ENCODE data around the gene RNF208.

RNF208 gene

DNA sequence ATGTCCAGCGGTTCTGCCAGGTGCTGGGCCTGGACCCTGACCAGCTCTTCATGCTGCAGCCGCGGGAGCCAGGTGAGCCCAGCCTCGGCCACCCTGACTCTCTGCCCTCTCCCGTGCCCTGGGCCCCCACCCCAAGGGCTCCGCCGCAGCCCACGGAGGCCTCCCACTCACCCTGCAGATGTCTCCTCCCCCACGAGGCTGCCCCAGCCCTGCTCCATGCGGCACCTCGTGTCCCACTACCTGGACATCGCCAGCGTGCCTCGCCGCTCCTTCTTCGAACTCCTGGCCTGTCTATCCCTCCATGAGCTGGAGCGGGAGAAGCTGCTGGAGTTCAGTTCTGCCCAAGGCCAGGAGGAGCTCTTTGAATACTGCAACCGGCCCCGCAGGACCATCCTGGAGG lies 7.4 kb downstream of the RNF208 start:
- DNase-seq (ENCODE audit: low spot score) = no peak

DNA sequence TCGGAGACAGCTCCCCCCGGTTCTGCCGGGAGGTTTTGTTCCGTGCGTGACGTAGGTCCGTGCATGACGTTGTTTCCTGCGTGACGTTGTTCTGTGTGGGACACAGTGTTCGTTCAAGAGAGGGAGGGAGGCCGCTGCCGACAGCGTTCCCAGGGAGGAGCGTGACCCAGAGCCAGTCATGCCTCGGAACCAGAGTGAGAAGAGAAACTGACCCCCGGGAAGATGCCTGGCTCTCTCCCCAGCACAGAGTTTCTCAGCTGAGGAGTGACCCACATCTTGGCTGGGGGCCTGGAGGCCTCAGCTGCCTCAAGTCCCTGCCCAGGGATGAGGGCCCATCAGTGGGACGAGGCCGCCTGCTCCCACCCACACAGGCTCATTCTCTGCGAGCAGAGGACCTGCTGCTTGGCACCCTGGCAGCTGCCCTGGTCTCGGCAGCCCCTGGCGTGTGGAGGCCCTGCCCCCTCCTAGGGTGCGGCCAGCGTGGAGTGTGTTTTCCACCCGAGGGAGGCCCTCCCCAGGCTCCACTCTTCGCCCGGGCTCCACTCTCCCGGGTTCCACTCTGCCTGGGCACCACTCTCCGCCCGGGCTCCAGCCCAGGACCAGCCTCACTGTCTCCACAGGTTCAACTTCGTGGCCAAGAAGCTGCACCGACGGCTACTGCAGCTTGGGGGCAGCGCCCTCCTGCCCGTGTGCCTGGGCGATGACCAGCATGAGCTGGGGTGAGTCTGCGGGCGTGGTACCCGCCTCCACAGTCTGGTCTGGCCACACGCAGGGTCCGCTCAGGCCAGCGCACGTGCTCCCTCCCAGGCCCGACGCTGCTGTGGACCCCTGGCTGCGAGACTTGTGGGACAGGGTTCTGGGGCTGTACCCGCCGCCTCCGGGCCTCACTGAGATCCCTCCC lies 8.6 kb downstream of the RNF208 start:
- no peak for DNase-seq (ENCODE audit: low spot score)

- no peak for DNase-seq (ENCODE audit: low spot score)
Observed at GRCh38 chr9:137212520-137212919, 9.5 kb downstream of the RNF208 start.

GRCh38 chr9:137211532-137211931 lies 10.5 kb downstream of the RNF208 start:
- DNase-seq (ENCODE audit: low spot score) = no peak

DNA sequence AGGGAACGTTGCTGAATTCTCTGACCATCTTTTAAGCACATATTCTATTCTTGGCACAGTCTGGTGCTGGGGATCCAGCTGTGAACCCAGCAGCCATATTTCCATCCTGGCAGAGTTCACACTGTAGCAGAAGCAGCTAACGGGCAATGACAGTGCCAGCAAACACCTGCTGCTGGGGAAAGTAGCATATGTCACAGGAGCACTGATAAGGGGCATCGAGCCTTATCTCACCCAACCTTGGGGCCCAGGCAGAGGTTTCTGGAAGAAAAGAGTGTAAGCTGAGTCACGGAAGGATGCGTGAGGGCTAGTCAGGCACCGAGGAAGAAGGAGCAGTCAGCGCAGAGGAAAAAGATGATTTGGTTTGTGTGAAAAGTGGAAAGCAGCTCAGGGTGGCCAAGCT lies 15.4 kb downstream of the RNF208 start:
- DNase-seq (ENCODE audit: low spot score) = no peak

GRCh38 chr9:137205126-137206069 lies 16.6 kb downstream of the RNF208 start, which contains the start of the genes NDOR1 and TMEM203:
Gene NDOR1 (plus strand): TSS chr9:137205700. CDS start chr9:137205778, 78 bp downstream.
Gene TMEM203 (minus strand): TSS chr9:137205648. CDS start chr9:137205414, 234 bp downstream.
- DNase-seq (ENCODE audit: low spot score) = peak; percentile 87

- DNase-seq (ENCODE audit: low spot score) = no peak
Observed at GRCh38 chr9:137204731-137205125, 17.3 kb downstream of the RNF208 start.

- no peak for DNase-seq (ENCODE audit: low spot score)
Observed at GRCh38 chr9:137202966-137203365, 19.1 kb downstream of the RNF208 start.

GRCh38 chr9:137201205-137201868 lies 20.7 kb downstream of the RNF208 start:
- no peak for DNase-seq (ENCODE audit: low spot score)

GRCh38 chr9:137200311-137201204 lies 21.5 kb downstream of the RNF208 start, which contains the start of gene TPRN:
Gene TPRN (minus strand): TSS chr9:137200741. CDS start chr9:137200711, 30 bp downstream.
- DNase-seq (ENCODE audit: low spot score) = peak; percentile 98

DNA sequence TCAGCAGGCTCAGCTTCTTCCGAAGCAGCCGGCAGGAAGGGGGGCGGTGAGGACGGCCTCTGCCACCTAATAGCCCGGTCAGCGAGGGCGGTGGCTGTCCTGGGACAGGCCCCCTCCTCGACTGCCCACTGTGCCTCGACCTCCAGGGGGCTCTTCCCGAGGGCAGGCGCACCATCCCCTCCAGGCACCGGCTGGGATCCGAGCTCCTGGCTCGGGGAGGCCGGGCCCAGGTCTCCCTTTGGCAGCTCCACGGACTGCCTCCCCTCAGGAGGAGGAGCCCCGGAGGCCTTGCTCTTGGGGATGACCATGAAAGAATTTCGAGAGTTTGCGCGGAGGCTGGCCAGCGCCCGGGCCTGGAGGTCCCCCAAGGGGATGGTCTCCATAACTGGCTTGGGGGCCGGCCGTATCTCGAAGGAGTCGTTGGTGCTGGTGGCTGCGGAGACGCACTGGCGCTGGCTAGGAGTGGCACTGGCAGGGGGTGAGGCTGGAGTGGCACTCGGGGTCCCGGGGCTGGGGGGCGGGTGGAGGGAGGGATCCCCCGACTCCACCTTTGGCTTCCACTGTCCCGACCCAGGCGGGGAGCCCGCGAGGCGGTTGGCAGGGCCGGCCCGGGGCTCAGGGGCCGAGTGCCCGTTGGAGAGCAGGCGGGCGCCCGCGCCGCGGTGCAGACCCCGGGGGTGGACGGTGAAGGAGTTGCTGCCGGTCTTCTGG lies 22.5 kb downstream of the RNF208 start:
- no peak for DNase-seq (ENCODE audit: low spot score)

- DNase-seq (ENCODE audit: low spot score) = no peak
Observed at GRCh38 chr9:137198902-137199283, 23.1 kb downstream of the RNF208 start.

DNA sequence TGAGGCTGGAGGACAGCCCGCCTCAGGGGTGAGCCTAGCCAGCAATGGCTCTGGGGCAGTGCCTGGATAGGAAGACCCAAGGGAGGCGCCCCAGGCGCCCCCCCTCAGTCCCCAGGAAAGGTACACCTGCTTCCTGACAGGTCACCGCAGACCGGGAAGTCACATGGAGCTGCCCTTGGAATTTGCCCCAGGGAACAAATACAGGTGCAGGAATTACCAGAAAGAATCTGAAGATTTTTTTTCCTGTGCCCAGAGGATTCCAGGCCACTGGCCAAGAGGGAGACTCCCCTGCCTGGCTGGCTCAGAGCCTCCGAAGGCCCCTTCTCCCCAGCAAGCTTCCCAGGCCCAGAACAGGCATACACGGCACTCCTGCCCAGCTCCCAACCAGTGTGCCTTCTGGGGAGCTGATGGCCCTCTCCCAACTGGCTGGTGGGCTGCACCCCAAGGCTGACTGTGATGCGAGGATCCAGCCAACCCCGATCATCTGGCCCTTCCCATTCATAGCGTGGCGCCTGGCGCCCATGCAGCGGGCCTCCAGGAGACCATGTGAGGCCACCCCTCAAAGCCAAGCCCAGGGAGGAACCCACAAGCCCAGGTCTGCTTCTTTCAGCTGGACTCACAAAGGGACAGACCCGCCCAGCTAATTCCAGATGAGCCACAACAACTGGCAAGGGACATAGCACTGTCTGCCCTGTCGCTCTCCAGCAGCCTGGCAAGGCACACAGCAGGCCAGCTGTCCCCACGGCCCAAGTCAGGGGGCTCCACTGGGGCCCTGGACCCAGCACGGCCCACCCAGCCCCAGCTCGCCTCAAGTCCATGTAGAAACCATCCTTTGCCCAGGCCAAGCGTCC lies 23.8 kb downstream of the RNF208 start:
- peak; percentile 48 for DNase-seq (ENCODE audit: low spot score)

DNA sequence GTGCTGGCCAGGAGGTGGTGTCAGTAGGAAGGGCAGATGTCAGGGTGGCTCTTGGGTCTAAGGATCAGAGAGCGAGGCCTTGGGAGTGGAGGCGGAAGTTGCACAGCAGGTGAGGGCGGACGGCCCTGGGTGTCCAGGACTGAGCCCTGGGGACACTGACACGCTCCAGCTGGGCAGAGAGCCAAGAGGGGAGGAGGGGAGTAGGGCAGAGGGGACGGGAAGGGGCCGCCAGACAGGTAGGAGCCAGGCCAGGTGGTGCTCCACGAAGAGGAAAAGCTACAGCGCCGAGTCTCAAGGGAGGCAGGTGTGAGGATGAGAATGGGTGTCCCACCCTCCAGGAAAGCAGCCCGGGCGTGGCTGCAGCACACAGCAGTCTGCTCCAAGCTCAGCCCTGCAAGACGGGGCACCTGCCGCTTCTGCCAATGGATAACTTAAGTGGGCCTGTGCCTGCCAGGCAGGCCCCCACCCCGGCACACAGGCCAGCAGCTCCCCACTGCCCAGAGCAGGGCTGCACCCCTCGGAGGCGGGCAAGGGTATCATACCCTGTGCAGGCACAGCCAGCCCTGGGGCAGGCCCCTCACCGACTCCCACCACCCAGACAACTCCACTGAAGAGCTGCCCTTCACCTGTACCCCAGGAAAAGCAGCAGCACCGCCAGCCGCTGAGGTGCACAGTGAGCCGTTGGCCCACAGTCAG lies 26.4 kb downstream of the RNF208 start:
- DNase-seq (ENCODE audit: low spot score) = no peak

DNA sequence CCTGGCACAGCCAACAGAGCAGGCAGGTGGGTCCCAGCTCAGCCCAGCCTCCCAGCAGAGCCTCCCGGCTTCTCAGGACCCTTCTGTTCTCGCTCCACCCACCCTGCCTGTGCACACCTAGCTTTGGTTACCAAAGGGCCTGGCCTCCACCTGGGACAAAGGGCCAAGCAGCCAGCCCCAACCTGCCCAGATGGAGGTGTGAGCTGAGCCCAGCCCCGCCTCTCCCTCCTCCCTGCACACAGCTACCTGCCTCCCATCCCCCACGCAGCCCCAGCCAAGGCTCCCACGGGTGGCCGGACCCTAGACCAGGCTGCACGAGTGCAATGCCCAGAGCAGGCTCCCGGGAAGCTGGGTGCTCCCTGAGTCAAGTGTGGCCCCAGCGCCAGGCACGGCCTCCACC lies 27.1 kb downstream of the RNF208 start:
- no peak for DNase-seq (ENCODE audit: low spot score)

DNA sequence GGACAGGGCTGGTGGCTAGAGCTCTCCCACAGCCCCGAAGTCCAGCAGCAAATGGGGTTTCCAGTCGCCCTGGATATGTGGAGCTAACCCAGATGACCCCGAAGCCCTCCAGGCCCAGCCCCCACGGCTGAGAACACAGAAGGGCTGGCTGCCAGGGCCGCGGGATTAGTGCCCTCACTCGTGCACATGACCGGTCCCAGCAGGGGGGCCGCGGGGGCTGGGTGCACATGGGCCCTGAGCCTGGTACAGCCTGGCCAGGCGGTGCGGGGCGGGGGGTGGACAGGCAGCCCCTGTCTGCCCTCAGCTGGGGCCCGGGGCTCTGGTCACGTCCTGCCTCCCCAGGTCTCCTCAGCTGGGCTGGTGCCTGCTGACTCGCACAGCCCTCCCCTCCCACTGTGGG lies 27.7 kb downstream of the RNF208 start:
- no peak for DNase-seq (ENCODE audit: low spot score)

DNA sequence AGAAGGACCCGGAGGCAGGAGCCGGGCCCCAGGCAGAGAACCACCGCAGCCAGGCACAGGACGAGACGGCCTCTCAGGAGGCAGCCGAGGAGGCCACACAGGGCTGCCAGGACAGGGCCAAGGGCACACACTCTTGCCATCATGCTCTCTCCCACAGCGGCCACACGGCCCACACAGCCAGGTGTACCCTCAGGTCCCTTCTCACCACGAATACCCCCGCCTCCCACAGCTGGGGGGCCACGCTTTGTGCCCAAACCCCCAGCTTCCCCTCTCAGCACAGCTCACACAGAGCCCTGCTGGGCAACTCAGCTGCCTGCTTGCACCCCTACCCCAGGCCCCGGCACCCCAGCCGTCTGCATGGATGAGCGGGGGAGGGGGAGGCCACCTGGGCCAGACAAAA lies 28.3 kb downstream of the RNF208 start:
- no peak for DNase-seq (ENCODE audit: low spot score)

GRCh38 chr9:137192859-137193258 lies 29.2 kb downstream of the RNF208 start:
- DNase-seq (ENCODE audit: low spot score) = no peak

- no peak for DNase-seq (ENCODE audit: low spot score)
Observed at GRCh38 chr9:137192448-137192780, 29.6 kb downstream of the RNF208 start.
